ENCODE data around the gene MYO18B.

MYO18B gene

DNA sequence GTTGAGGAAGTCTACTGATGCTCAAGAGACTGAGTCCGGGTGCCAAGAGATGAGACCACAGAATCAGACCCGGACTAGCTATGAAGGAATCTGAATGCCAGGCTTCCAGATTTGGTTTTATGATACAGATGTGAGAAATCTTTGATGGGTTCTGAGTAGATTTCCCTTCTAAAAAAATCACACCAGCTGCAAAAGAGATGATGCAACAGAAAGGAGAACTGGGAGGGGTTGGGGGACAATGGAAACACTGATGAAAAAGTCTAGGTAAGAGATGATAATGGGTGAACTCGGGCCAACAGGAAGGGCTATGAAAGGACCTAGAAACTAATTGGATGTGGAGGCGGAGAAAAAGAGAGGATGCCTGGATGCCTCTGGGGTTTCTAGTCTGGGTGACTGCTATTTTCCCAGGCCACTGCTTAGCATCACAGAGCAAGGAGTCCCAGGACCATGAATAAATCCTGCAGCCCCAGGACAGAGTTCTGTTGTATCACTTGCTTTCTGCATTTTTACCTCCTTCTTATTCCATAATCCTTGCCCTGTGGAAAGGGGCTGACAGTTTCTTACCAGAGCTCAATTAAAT lies 311.8 kb downstream of the MYO18B start:
- no peak for DNase-seq (ENCODE audit: low spot score)

DNA sequence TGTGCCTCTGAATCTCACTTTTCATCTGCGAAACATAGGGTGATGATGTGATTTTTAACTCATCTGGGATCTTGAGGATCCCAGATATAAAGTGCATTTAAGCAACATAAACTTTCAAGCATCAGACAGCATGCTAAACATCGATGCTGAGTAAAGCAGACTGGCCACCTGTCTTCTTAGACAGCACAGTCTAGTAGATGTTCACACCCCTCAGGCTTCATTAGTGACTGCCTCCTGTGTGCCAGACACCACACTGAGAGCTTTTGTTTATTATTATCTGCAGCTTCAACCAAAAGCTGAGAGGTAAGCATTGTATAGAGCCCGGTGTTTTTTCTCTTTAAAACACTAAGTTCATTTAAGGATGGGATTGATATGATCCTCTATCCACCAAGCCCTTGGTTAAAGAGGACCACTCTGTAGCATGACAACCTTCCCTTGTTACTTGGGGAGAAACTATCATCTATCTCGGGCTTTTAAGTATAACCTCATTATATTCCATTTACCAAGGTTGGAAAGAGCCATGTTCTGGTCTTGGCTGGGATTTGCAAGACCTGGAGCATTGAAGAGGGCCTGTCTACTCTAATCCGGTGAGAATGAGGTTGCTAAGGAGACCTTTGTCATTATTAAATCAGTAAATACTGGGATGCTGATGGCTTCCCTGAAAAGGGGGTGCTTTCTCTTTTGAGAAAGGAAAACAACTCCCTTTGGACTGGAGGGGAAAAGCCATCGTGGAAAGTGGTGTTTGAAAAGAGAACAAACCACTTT lies 313.0 kb downstream of the MYO18B start:
- no peak for DNase-seq (ENCODE audit: low spot score)

DNA sequence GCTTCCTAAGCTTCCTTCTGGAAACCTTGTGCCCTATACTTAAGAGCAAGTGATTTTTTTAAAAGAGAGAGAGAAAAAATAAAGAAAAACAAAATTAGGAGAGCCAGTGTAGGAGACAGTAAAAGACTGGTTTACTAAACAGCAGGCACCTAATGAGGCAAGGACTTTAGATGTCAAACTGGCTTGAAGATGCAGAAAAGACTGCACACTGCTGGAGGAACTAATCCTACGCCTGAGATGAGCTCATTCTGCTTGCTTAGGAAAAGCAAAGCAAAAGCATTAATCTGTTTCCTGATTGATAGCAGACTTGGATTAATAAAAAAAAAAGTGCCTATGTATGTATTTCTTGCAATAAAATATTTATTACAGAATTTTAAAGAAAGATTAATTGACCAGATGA lies 313.7 kb downstream of the MYO18B start:
- DNase-seq (ENCODE audit: low spot score): no peak

DNA sequence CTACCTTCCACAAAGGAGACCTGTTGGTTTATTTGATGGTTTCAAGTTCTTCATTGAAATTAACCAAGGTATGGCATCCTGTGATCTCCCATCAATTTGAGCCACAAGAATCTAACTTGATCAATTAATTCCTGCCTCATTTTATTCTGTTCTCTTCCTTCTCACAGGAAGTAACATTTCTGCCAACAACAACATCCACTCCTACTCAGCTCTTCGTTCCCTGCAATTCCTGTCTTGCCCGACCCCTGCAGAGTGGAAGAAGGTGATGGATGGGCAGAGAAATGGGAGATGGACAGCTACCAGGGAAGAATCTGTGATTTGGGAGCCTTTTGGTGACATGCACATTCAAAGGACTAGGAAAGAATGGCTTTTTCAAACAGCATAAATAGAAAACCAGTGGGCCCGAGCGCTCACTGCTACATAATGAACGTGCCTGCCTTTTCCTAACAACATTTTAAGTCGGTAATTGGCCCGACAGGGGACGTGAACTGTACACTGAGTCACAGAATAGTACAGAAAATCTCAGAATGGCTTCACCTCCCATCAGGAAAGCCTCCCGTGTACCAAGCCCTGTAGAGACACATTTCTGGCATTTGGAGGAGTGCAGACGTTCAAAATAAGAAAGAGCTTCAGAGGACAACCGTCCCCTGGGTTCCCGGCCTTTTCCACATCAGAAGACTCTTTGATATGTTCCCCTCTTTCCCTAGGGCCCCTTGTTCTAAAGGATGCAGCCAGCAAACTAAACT lies 314.6 kb downstream of the MYO18B start:
- DNase-seq (ENCODE audit: low spot score): no peak

DNA sequence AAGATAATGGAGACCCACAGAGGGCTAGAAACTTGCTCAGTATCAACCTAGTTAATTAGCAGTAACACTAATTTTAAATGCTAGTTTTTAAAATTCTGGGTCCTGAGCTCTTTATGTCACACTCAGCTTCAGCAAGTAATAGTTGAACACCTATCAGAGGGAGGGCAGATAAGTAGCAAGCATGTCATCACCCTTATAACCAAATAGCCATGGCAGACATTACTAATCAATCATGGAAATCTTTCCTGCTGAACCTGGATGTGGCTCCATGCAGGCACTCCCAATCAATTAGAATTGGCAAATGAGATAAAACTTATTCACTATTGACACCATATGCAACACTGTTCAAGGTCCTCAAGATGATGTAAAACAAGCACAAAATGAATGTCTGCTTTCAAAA lies 315.7 kb downstream of the MYO18B start:
- no peak for DNase-seq (ENCODE audit: low spot score)

DNA sequence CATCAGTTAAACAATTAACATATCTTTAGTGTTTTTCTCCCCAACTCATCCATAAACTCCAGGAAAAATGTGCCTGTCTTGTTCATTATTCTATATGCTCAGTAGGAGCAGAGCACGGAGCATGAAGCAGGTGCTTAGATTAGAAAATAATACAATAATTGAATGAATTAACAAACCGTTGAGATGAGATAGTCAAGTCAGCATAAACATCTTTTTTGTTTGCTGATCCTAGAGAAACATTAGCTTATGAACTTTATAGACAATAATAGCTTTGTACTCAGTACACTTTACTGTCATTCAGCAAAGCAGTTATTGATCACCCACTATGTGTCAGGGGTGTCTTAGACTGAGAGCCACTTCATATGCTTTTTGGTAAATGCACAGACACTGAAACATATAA lies 322.1 kb downstream of the MYO18B start:
- DNase-seq (ENCODE audit: low spot score): no peak

DNA sequence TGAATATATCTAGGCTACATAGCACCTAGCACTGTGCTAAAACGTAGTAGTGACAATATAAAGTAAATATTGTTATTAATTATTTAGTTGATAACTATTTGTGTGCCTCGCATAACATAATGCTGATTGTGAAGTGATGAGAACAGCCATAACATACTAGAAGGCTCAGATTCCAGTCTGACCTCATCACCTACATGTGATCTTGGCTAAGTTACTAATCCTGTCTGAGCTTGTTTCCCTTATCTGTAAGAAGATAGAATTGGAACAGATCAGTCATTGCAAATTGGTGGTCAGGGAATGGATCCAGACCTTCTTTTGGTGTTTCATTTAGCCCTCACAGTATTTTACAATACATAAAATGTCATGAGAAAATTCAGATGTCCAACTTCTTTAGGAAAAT lies 323.9 kb downstream of the MYO18B start:
- no peak for DNase-seq (ENCODE audit: low spot score)

DNA sequence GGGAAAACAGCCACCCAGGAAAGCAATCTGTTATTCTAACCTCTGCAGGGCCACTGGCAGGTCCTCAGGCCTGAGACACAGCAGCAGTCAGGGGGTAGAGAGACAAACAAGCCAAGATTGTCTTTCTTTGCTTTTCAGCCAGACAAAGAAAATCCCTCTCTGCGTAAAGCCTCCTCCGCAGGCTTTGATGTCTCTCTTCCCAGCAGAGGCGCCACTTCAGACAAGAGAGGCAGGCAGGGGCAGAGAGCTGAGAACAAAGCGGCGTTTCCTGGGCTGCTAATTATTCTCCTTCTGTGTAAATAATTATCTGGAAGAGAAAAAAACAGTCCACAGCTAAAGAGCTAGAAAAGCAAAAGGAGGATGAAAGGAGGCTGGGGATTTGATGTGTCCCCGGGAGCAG lies 324.5 kb downstream of the MYO18B start:
- no peak for DNase-seq (ENCODE audit: low spot score)

DNA sequence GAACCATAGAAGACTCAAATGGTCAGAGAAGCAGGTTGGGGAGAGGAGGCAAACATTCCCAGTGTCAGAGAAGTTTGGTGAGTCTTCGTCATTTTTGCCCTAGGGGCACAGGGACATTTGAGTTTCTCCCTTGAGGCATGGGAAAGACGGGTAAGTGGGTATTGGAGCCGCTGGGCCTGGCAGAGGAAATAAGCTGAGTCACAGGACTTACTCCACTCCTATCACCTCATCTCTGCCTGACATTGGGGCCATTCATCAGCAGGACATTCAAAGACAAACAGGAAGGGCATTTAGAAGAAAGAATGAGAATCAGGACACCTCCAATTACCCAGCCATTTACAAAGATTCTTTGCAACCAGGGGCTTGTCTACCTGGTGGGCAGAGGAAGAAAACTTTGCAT lies 326.6 kb downstream of the MYO18B start:
- no peak for DNase-seq (ENCODE audit: low spot score)

DNA sequence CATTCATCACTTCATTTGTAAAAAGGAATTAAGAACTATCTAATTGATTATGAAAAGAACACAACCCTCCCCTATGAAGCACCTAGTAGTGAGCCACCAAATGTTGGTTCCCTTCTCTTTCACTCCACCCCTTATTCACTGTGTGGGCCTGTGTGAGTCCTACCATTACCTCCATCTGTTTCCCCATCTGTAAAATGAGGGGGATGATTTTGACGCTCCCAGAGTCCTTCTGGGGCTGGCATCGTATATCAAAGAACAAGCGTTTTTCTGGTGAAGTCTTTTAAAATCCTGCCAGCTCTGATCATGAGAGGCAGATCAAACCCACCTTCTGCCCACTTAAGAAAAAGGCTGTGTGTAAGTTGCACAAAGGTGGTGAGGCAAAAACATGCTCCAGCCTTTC lies 330.6 kb downstream of the MYO18B start:
- DNase-seq (ENCODE audit: low spot score): no peak

DNA sequence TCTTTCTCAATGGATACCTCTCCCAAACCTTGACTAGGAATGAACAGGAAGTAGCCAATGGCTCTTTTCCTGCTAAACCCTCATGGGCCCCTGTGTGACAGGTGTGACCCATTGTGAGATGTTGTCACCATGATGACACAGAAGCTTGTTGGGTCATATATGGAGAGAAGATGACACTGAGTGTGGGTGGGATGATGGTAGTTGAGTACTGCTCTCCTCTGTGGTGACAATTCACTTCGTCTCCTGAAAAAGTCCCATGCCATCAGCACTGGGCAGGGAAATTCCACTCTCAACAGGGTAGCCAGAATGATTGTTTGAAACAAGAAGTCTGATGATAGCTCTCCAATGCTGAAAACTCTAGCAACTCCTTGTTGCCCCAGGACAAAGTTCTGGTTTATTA lies 333.3 kb downstream of the MYO18B start:
- no peak for DNase-seq (ENCODE audit: low spot score)

DNA sequence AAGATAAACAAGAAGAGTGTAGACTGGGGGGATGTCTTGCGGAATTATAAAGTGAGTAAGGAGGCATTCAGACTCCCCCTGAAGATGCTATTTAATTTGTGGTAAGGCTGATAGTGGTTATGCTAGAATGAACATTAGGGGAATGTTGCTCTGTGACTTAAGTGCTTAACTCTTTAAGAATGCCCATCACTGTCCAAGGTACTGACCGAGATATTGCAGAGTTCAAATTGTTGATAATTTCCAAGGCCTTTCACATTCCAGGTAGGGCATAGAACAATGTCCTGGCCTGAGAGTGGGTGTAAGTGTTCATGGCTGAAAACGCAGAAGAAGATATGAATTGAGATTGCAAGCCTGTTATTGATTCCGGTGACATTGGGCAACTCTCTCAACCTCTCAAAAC lies 337.0 kb downstream of the MYO18B start:
- DNase-seq (ENCODE audit: low spot score): no peak
